SKM-1 treated with dmso at 0.1 percent for 144 hours (cell line): ENCODE data around the gene CBFA2T3.
"Not testable (repeated sequence)": the region's sequence is repeated elsewhere in the genome, so short reads cannot be mapped to it uniquely, and the experiment has no call there.

ENCODE experiments used
- DNase-seq: peaks from one replicate; lab custom pipeline; 2025; ENCODE audit not compliant: unreplicated experiment; lab: John Stamatoyannopoulos, UW

The CBFA2T3 gene

DNA sequence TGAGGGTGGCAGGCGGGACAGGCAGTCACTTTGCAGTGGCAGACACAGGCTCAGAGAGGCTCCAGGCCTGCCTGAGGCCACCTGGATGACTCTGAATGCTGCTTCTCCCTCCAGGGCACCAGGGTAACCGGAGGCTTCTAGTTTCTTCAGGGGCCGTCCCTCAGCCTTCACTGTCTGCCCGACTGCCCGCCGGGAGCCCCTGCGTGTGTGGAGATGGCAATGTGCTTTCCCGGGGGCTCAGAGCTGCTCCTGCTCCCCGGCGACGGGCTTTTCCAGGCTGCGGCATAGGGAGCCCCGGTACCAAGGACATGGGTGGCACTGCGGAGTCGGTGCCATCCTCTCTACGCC is 51.5 kb downstream of the CBFA2T3 start:
- DNase-seq: no peak

- DNase-seq: no peak
These were observed 52.0 kb downstream of the CBFA2T3 start for GRCh38 chr16:88924834-88925539.

GRCh38 chr16:88923926-88924833 is 52.8 kb downstream of the CBFA2T3 start:
- DNase-seq: no peak

DNA sequence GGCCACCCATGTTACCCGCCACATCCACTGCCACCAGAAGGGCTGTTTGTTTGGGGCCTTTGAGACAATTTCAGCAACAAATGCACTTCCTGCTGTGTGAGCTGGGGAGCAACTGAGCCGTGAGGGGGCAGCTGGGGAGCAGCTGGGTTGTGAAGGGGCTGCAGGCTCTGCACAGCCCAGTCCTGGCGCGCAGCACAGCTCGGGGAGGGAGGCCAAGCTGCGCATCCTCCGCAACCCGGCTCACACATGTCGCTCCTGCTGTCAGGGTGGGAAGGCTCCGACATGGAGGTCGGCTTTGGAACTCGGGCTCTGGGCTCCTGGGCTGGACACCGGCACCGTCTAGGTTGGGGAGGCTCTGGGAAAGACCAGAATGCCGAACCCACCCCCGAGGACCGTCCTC is 53.6 kb downstream of the CBFA2T3 start:
- DNase-seq: no peak

- DNase-seq: no peak
These were observed 54.1 kb downstream of the CBFA2T3 start for GRCh38 chr16:88922826-88923410.

- DNase-seq: no peak
These were observed 54.7 kb downstream of the CBFA2T3 start for GRCh38 chr16:88922114-88922825.

DNA sequence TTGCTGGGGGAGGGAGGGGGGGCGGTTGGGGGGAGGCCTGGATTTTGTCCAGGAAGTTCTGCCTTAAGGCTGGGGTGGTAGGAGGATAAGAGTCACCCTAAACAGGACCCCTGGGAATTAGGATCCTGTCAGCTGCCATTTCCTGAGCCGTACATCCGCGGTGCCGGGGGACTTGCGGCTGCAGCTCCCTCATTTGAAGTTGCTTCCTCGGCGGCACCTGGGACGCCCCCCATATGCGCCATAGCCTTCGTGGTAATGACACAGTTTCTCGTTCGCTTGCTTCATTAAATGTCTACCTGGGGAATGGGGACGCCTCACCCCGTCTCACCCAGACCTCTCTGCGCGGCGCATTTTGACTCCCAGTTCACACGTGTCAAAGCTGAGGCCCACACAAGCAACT is 55.4 kb downstream of the CBFA2T3 start:
- no peak for DNase-seq

DNA sequence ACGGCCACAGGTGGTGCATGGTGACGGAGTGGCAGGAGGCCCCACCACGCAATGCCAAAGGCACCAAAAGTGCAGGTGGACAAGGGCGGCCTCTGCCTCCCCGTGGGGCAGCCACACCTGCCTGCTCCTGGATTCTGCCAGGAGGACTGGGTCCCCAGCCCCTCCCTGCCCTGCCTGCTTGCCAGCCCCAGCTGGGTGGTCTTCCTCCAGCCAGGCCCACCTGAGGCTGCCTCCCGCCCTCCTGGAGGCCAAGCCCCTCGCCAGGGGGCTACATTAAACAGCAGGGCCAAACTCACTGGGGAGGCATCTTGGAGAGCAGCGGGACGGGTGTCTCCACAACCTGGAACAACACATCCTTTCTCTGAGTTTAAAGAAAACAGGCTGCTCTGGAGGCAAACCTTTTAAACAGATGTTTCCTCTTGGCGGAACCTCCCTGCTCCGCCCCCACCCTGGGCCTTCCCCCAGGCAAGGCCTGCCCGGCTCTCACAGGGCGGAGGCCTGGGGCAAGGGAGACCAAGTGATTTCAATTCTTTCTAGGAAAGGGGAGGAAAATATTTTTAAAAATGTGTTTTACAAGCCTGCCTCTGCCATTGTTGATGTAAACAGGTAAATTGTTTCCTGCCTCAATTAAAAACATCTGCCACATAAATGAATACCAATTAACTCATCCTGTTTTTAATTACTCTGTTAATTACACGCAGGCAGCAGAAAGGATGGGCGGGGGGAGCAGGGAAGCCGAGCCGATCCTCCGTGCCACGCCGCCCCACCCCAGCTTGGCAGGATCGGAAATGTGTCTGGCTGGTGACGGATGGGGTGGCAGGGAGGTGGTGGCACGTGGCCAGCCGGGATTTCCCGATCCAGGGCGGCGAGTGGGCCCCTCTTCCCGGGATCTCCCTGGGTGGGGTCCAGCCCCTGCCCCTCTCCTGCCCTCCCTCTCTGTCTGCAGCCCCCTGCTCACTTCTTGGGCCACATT is 56.1 kb downstream of the CBFA2T3 start:
- DNase-seq: no peak

GRCh38 chr16:88919936-88920335 is 57.1 kb downstream of the CBFA2T3 start:
- DNase-seq: no peak

DNA sequence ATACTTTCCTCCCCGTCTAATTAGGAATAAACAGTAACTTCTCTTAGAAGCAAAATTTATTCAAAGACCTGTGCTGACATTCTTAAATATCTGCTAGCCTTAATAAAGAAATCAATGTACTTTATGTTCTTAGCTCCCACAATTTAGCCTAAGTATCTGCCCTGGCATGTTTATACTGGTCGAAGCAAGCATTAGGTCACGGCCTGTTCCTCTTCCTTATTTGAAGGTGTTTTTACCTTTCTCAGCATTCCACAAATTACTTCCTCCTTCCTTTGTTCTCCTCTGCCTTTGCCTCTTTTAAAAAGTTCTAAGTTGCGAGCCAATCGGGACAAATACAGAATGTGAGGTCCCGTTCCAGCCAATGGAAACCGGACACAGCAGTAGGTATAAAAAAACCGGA is 58.1 kb downstream of the CBFA2T3 start:
- DNase-seq: not testable (repeated sequence)

GRCh38 chr16:88917915-88918627 is 58.9 kb downstream of the CBFA2T3 start:
- DNase-seq: no peak

GRCh38 chr16:88917146-88917914 is 59.7 kb downstream of the CBFA2T3 start:
- no peak for DNase-seq

GRCh38 chr16:88915639-88916327 is 61.2 kb downstream of the CBFA2T3 start:
- no peak for DNase-seq

DNA sequence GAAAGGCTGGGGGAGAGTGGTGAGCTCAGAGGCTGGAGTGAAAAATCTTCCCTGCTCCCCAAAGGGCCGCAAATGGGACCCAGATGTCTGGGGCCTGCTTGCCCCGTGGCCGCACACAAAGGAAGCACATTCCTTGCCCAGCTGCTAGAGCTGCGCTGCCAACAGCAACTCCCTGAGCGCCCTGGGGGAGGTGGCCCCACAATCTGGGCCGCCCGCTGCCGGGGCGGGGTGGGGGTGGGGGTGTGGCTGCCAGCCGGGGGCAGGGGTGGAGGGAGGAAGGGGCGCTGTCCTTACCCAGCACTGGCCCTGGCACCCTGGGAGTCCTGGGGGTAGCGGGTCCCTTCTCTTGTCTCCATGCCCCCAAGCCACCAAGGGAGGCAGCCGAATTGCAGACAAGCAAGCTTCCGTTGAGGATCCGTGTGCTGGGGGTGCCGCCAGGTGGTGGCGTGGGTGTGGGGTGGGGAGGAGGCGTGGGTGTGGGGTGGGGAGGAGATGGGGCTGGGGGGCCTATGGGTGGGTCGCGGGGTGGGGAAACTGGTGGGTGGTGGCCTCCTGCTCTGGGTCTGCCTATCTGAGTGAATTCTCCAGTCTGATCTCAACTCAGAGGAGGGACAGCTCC is 62.1 kb downstream of the CBFA2T3 start:
- DNase-seq: no peak

GRCh38 chr16:88913870-88914269 is 63.1 kb downstream of the CBFA2T3 start:
- no peak for DNase-seq

DNA sequence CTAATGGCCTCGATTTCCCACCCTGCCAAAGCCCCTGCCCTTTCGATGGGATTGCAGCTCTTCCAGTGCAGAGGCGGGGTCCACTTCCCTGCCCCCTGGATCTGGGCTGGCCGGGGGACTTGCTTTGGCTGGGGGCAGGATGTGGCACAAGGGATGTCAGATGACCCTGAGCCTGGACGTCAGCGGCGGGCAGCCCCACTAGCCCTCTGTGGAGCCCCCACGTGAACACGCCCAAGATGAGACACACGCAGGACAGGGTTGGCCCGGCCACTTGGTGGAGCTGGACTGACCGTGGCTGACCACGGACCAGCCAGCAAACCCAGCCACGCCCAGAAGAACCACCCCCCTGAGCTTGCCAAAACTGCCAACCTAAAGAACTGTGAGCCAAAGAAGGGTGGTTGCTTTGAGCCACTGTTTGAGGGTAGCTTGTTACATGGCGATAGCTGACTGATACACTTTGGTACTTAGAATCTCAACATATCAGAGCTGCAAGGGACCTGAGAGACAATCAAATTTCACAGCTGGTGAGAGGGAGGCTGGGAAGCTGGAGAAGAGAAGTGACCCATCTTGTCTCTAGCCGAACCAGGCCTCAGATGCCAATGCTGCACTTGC is 63.9 kb downstream of the CBFA2T3 start:
- DNase-seq: no peak

DNA sequence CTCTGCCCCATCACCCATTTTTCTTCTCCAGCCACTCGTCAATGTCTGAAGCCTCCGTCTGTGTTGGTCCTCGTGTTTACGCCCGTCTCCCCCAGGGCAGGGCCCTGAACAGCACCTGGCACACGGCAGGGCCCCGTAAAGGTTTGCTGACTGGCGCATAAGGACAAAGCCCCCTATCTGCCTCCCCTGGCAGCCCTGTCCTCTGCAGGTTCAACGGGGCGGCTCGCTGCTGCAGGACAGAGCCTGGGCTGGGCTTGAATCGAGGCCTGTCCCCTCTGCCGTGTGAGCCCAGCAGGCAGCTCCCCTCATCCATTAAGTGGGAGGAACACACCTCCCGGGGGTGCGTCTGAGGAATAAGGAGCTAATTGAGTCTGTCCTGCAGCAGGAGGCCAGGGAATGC is 64.5 kb downstream of the CBFA2T3 start:
- no peak for DNase-seq
